Stimulated activated memory B cell treated with anti-CD40 and anti-IgM and Interleukin-4, amounts not matched to agents 10 μg/mL and 1 μg/mL and 100 μg/mL, for 72 hours (primary cell): ENCODE results near the gene NDUFA3.
"Not testable (repeated sequence)": the region's sequence is repeated elsewhere in the genome, so short reads cannot be mapped to it uniquely, and the experiment has no call there.

Experiments used
- ATAC-seq: fragments of 150-1000 bp; cut with Tn5 transposase; 2 replicates; pipeline ENCODE4 v1.10.0; 2021
- H3K27ac Mint-ChIP-seq: one replicate; pipeline ENCODE4 v1.8.0; 2022; ENCODE audit warnings: mild to moderate bottlenecking, mixed read lengths
- H3K27me3 Mint-ChIP-seq: one replicate; pipeline ENCODE4 v1.8.0; 2022; ENCODE audit warnings: mixed read lengths
- H3K36me3 Mint-ChIP-seq: one replicate; pipeline ENCODE4 v1.8.0; 2022; ENCODE audit warnings: mixed read lengths
- H3K4me1 Mint-ChIP-seq: one replicate; pipeline ENCODE4 v1.8.0; 2022; ENCODE audit warnings: mixed read lengths
- H3K4me3 Mint-ChIP-seq: one replicate; pipeline ENCODE4 v1.8.0; 2022; ENCODE audit warnings: mild to moderate bottlenecking, moderate library complexity, mixed read lengths
- H3K9me3 Mint-ChIP-seq: one replicate; pipeline ENCODE4 v1.8.0; 2022; ENCODE audit warnings: mixed read lengths

NDUFA3 gene

DNA sequence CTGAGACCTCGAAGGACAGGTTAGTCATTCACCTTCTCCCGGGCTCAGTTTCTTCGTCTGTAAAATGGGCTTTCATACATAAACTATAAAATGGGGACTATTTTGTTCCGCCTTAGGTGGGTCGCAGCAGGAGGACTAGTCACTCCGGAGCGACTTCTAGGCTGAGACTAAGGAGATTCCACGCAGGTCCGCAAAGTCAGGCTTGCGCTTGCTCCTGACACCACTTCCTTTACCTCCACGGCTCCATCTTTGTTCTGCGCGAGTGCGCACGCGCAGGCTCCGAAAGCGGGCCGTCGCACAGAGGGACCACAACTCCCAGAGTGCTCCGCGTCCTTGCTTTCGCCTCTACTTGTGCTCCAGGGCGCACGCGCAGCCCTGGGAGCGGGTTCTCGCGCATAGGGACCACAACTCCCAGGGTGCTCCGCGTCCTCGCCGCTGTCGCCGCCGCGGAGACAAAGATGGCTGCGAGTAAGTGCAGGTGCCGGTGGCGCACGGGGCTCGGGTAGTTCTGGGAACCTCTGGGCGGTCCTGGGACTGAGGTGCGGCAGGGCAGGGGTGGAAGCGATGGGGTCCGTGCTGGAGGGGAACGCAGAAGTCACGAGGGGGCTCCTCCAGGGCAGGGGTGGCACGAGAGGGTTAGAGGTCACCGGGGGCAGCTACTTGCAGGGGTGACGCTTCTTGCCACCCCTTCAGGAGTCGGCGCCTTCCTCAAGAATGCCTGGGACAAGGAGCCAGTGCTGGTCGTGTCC is at the start of gene NDUFA3:
Gene NDUFA3, plus strand, starts transcription at position 435 of the 749 bp plus-strand sequence. Its CDS starts 24 bp downstream, at position 459.
- no peaks in the 10 kb centered on the region for H3K9me3 Mint-ChIP-seq
- H3K4me3 Mint-ChIP-seq: peak within 1 kb of the TSS; percentile 90
- H3K27me3 Mint-ChIP-seq: peaks cover 9% of the 10 kb centered on the region
- peaks cover 27% of the 10 kb centered on the region for H3K4me1 Mint-ChIP-seq
- peak; percentile 99 for ATAC-seq
- H3K36me3 Mint-ChIP-seq: peaks cover 24% of the 10 kb centered on the region
- peak within 1 kb of the TSS; percentile 84 for H3K27ac Mint-ChIP-seq

- peaks cover 7% of the 10 kb centered on the region for H3K9me3 Mint-ChIP-seq
- no peak overlapping the region for H3K4me3 Mint-ChIP-seq
- no peak for ATAC-seq
- peaks cover 32% of the 10 kb centered on the region for H3K27me3 Mint-ChIP-seq
- H3K27ac Mint-ChIP-seq: no peak overlapping the region
- no peaks in the 10 kb centered on the region for H3K4me1 Mint-ChIP-seq
- H3K36me3 Mint-ChIP-seq: peaks cover 5% of the 10 kb centered on the region
Observed at GRCh38 chr19:54062643-54063042, 40.0 kb upstream of the NDUFA3 start.

GRCh38 chr19:54063350-54064116 is 39.1 kb upstream of the NDUFA3 start, which contains the start of gene VSTM1:
Gene VSTM1 (minus strand): TSS chr19:54063897. CDS start chr19:54063777, 120 bp downstream.
- no peak for ATAC-seq
- Mint-ChIP-seq H3K4me1 (no peaks in the 10 kb centered on the region), H3K4me3 (no peak within 1 kb of the TSS), H3K9me3 (peaks cover 7% of the 10 kb centered on the region), H3K27ac (no peak within 1 kb of the TSS), H3K27me3 (peaks cover 32% of the 10 kb centered on the region), H3K36me3 (peaks cover 5% of the 10 kb centered on the region)

DNA sequence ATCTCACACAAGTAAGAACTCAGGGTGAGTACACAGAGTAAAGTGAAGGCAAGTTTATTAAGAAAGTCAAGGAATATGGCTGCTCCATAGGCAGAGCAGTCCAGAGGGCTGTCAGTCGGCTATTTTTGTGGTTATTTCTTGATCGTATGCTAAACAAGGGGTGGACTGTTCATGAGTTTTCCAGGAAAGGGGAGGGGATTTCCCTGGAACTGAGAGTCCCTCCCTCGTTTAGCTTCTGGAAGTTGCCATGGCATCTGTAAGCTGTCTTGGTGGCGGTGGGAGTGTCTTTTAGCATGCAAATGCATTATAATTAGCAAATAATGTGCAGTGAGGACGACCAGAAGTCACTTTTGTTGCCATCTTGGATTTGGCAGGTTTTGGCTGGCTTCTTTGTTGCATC is 33.2 kb upstream of the NDUFA3 start:
- no peak overlapping the region for H3K4me3 Mint-ChIP-seq

DNA sequence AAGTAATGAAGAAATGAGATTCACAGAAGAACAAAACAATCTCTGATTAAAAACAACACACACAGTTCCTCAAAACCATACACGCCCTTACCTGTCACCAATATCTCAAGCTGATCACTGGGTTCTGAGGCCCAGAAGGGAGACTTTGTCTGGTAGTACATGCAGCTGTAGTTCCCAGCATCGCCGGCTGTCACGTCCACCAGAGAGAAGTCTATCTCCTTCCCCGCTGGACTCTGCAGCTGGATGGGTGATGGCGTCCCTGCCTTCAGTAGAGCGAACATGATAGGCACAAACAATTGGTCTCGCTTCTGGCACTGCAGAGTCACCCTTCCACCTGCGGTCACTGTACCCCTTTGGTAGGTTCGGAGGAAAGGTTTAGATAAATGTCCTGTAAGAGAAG is 28.8 kb upstream of the NDUFA3 start:
- H3K9me3 Mint-ChIP-seq: peaks cover 13% of the 10 kb centered on the region
- no peak for ATAC-seq
- no peaks in the 10 kb centered on the region for H3K4me1 Mint-ChIP-seq
- peaks cover 11% of the 10 kb centered on the region for H3K27me3 Mint-ChIP-seq
- no peak overlapping the region for H3K27ac Mint-ChIP-seq
- H3K36me3 Mint-ChIP-seq: peaks cover 6% of the 10 kb centered on the region
- H3K4me3 Mint-ChIP-seq: no peak overlapping the region

More for the DNA sequence above, 33.2 kb upstream of the NDUFA3 start:
- Mint-ChIP-seq H3K27ac (no peak overlapping the region), H3K9me3 (peaks cover 13% of the 10 kb centered on the region), H3K4me1 (no peaks in the 10 kb centered on the region), H3K27me3 (peaks cover 11% of the 10 kb centered on the region), H3K36me3 (peaks cover 5% of the 10 kb centered on the region)
- no peak for ATAC-seq

GRCh38 chr19:54074851-54075250 is 27.8 kb upstream of the NDUFA3 start:
- Mint-ChIP-seq H3K36me3 (peaks cover 6% of the 10 kb centered on the region), H3K27me3 (peaks cover 11% of the 10 kb centered on the region), H3K27ac (no peak overlapping the region), H3K4me1 (no peaks in the 10 kb centered on the region), H3K4me3 (no peak overlapping the region), H3K9me3 (peaks cover 10% of the 10 kb centered on the region)
- no peak for ATAC-seq

DNA sequence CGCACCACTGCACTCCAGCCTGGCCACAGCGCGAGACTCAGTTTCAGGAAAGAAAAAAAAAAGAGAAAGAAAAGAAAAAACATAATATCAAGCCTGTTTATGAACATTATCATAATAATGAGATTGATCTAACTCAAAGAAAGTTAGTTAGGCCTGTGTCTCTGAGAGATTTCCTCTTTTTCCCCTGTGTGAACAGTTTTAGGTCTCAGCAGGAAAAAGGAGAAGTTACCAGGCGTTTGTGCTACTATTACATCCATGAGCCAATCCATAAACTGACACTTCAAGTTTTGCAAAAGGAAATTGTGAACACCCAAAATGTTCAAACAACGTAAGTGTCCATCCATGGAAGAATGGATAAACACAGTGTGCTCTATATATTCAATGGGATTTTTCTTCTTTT is 25.3 kb upstream of the NDUFA3 start:
- no peaks in the 10 kb centered on the region for H3K4me1 Mint-ChIP-seq
- H3K9me3 Mint-ChIP-seq: peaks cover 8% of the 10 kb centered on the region
- H3K4me3 Mint-ChIP-seq: no peak overlapping the region
- no peak overlapping the region for H3K27ac Mint-ChIP-seq
- no peak for ATAC-seq
- peaks cover 11% of the 10 kb centered on the region for H3K27me3 Mint-ChIP-seq
- H3K36me3 Mint-ChIP-seq: peaks cover 6% of the 10 kb centered on the region

DNA sequence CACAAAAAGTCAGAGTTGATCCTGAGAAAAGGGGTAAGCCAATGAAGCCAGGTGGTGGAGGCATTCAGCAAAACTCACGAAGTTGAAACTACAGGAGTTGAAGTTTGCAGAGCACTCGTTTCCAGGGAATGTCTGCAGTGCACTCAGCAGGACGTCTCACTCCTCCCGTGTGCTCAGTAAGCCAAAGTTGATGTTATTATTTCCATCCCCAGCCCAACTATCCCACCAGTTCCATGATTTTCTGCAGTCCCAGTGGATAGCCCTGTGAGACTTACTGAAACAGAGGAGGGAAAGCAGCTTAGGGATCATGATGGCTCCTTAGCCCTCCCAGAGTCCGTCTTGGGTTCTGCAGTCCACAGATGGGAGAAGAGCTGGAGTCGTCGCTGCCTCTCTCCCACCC is 21.6 kb upstream of the NDUFA3 start, which contains the start of gene TARM1:
Gene TARM1, minus strand, starts transcription at position 334 of the 400 bp plus-strand sequence. Its CDS starts 25 bp downstream, at position 309.
- ATAC-seq: no peak
- peaks cover 6% of the 10 kb centered on the region for H3K27me3 Mint-ChIP-seq
- no peak within 1 kb of the TSS for H3K4me3 Mint-ChIP-seq
- no peak within 1 kb of the TSS for H3K27ac Mint-ChIP-seq
- H3K4me1 Mint-ChIP-seq: no peaks in the 10 kb centered on the region
- peaks cover 3% of the 10 kb centered on the region for H3K36me3 Mint-ChIP-seq
- H3K9me3 Mint-ChIP-seq: peaks cover 6% of the 10 kb centered on the region

- Mint-ChIP-seq H3K4me1 (no peaks in the 10 kb centered on the region), H3K27ac (no peak overlapping the region), H3K4me3 (no peak overlapping the region), H3K36me3 (no peaks in the 10 kb centered on the region), H3K9me3 (peaks cover 4% of the 10 kb centered on the region), H3K27me3 (peaks cover 9% of the 10 kb centered on the region)
- ATAC-seq: no peak
Observed at GRCh38 chr19:54084410-54084809, 18.2 kb upstream of the NDUFA3 start.

DNA sequence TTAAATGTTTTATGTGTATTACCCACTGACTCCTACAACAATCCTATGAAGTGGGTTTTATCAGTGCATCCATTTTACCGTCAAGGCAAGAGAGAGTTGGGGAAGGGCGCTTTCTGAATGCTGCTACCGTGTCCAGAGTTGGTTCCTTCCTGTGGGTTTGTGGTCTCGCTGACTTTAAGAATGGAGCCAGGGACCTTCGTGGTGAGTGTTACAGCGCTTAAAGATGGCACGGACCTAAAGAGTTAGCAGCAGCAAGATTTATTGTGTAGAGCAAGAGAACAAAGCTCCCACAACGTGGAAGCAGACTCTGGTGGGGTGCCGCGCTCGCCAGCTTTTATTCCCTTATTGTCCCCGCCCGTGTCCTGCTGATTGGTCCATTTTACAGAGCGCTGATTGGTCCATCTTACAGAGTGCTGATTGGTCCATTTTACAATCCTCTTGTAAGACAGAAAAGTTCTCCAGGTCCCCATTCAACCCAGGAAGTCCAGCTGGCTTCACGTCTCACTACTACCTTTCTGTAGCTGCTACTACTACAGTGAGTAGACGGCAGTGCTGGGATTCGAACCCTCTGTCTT is 8.1 kb upstream of the NDUFA3 start:
- peaks cover 59% of the 10 kb centered on the region for H3K27me3 Mint-ChIP-seq
- H3K4me3 Mint-ChIP-seq: no peak overlapping the region

DNA sequence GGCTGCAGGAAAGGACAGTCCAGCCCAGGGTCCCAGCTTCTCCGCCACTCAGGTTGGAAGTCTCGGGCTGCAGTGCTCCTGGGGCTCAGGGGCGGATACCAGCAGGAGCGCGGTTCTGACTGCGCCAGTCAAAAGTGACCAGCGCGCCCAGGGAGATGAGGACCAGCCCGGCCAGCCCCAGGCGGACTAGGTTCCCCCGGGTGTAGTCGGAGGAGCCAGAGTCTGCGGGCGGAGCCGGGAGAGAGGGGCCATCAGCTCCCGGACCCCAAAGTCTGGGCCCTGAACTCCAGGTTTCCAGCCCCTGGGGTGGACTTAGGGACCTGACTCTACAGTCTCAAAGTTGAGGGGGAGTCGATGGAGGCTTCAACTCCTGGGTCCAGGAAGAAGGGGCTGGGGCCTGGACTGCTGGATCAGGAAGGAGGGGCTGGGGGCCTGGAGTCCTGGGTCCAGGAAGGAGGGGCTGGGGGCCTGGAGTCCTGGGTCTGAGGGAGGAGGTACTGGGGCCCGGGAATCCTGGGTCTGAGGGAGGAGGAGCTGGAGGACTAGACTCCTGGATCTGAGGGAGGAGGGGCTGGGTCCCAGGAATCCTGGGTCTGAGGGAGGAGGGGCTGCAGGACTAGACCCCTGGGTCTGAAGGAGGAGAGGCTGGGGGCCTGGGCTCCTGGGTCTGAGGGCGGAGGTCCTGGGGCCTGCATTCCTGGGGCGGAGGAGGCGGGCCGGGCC is 7.4 kb upstream of the NDUFA3 start:
- ATAC-seq: no peak
- Mint-ChIP-seq H3K4me3 (peak overlapping the region; percentile 66), H3K36me3 (peaks cover 6% of the 10 kb centered on the region), H3K4me1 (peaks cover 16% of the 10 kb centered on the region), H3K27me3 (peaks cover 62% of the 10 kb centered on the region), H3K27ac (no peak overlapping the region), H3K9me3 (peaks cover 4% of the 10 kb centered on the region)

More for the DNA sequence above, 8.1 kb upstream of the NDUFA3 start:
- Mint-ChIP-seq H3K36me3 (peaks cover 6% of the 10 kb centered on the region), H3K9me3 (peaks cover 4% of the 10 kb centered on the region), H3K4me1 (peaks cover 16% of the 10 kb centered on the region), H3K27ac (no peak overlapping the region)
- ATAC-seq: no peak

DNA sequence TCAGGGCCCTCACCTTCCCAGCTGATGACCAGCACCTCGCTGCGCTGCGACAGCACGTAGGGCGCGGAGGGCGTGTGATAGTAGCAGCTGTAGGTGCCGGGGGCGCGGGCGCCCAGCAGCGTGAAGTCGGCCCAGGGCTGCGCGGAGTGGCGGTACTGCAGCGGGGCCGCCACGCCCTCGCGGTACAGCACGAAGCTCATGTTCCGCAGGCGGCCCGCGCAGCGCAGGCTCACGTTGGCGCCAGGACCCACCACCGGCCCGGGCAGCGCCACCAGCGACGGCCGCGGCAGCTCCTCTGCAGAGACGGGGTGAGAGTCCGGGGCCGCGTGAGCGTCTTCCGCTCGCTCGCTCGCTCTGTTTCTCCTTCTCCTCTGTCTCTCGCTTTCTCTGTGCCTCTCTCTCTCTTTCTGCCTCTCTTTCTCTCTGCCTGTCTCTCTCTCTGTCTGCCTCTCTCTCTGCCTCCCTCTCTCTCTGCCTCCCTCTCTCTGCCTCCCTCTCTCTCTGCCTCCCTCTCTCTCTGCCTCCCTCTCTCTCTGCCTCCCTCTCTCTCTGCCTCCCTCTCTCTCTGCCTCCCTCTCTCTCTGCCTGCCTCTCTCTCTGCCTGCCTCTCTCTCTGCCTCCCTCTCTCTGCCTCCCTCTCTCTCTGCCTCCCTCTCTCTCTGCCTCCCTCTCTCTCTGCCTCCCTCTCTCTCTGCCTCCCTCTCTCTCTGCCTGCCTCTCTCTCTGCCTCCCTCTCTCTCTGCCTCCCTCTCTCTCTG is 6.6 kb upstream of the NDUFA3 start:
- not testable (repeated sequence) for H3K36me3 Mint-ChIP-seq, H3K9me3 Mint-ChIP-seq
- ATAC-seq: peak; percentile 80
- Mint-ChIP-seq H3K4me1 (peaks cover 16% of the 10 kb centered on the region), H3K4me3 (peak overlapping the region; percentile 66), H3K27me3 (peaks cover 58% of the 10 kb centered on the region), H3K27ac (peak overlapping the region; percentile 43)

DNA sequence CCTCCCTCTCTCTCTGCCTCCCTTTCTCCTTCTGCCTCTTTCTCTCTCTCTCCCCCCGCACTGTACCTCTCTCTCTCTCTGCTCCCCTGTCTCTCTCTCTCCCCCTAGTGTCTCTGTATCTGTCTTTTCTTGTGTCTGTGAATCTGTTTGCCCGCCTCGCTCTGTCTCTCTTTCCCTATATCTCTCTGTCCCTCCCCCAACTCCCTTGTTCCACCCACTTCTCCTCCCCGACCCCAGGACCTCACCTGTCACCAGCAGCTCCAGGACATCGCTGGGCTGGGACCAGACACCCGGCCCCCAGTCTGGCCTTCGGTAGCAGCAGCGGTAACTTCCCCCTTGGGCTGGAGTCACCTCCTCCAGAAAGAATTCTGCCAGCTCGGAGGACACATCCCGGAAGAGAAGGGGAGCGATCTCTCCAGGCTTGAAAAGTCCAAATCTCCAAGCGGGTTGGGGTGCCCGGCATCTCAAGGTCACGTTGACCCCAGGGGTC is 6.0 kb upstream of the NDUFA3 start:
- peak; percentile 63 for ATAC-seq
- H3K4me1 Mint-ChIP-seq: peaks cover 16% of the 10 kb centered on the region
- H3K27ac Mint-ChIP-seq: peak overlapping the region; percentile 43
- peaks cover 4% of the 10 kb centered on the region for H3K9me3 Mint-ChIP-seq
- H3K4me3 Mint-ChIP-seq: peak overlapping the region; percentile 57
- peaks cover 6% of the 10 kb centered on the region for H3K36me3 Mint-ChIP-seq
- H3K27me3 Mint-ChIP-seq: peaks cover 52% of the 10 kb centered on the region
